Right lobe of liver (tissue), 6 donors: ENCODE results near the gene RARS1. TPM values are rescaled to one million over a fixed set of nuclear protein-coding genes. Genes with fewer than 3 reads are reported as not detected.

Source experiments
- ATAC-seq, 4 donors: fragments of 200-7000 bp; cut with Tn5 transposase; one replicate each; pipeline ENCODE4 v1.9.1; 2020; ENCODE audit warnings: mild to moderate bottlenecking in 4 of 4, moderate library complexity in 4 of 4
- DNase-seq, 3 donors: peaks; one replicate each; pipeline ENCODE4 v3.0.0-alpha.2; 2020
- H3K27ac ChIP-seq, 3 donors: fragments of 200-600 bp; one replicate each; pipeline ENCODE4 v1.8.0; 2022
- H3K27me3 ChIP-seq, 2 donors: fragments of 200-600 bp; one replicate each; pipeline ENCODE4 v1.8.0; 2022
- H3K36me3 ChIP-seq, 4 donors: fragments of 200-600 bp; sonication (generic) in 1 of 4; one replicate each; pipeline versions ENCODE4 v1.5.1 to v1.8.0; 2017 to 2022; ENCODE audit warnings: control low read depth in 1 of 4
- H3K4me1 ChIP-seq, 4 donors: fragments of 200-600 bp; sonication (generic) in 1 of 4; one replicate each; pipeline versions ENCODE4 v1.5.1 to v1.8.0; 2017 to 2022; ENCODE audit warnings: control low read depth in 1 of 4
- H3K4me3 ChIP-seq, 3 donors: fragments of 200-600 bp; one replicate each; pipeline ENCODE4 v1.8.0; 2022
- H3K9me3 ChIP-seq, 4 donors: fragments of 200-600 bp; sonication (generic) in 1 of 4; one replicate each; pipeline versions ENCODE4 v1.5.1 to v1.8.0; 2017 to 2022; ENCODE audit warnings: control low read depth in 1 of 4
- POLR2A ChIP-seq: fragments of 450-650 bp; IDR thresholded peaks from one replicate; pipeline ENCODE4 v1.6.1; 2017; ENCODE audit warnings: antibody characterized with exemption, mild to moderate bottlenecking
- WGBS: methylation state at CpG from one replicate; pipeline ENCODE4 v1.1.6; 2018; ENCODE audit warnings: low coverage, low lambda C conversion rate; ENCODE audit not compliant: insufficient coverage; ENCODE audit errors: missing lambda C conversion rate; 5-methylcytosine and 5-hydroxymethylcytosine counted together
- intact Hi-C, 2 donors: fragments of 100-400 bp; cut with DNase I; formaldehyde crosslinking; loops; one replicate each; pipeline versions ENCODE4 v1.11.2 to v1.14.1; 2022
- total RNA-seq, 6 experiments: library from RNA; depleted of rRNA in 2 of 6; stranded (reverse); fragments of >200 nt in 2 of 6; fragmentation: NEBNext Ultra II Directional in 3 of 6; extraction: Animal tissue kit (Norgen Biotek cat#: 25700) in 3 of 6; gene quantifications; one replicate each; pipeline versions ENCODE4 v1.1.0 to v1.2.4, GENCODE V29; 2016 to 2023
- TF ChIP-seq, protein P1 (sequence below), 4 donors: fragments of 200-600 bp in 3 of 4; fragments of 450-650 bp in 1 of 4; IDR thresholded peaks; one replicate each; pipeline versions ENCODE4 v1.5.1 to v1.8.0; 2016 to 2022; ENCODE audit warnings: antibody characterized with exemption in 4 of 4, mild to moderate bottlenecking in 2 of 4
- donor health status: DM: no; HTN: yes; CAD: no.
- donor health status: DM: no; HTN: no; CAD: no.
- donor health status: DM: no; HTN: no; CAD: no.
- donor health status: DM: no; HTN: yes; CAD: no.
- donor health status: DM: no; HTN: yes; CAD: no.

Gene RARS1
- total RNA-seq, 6 experiments from 2014 or later = 25.7 to 41.1 (median 38.9) TPM

GRCh38 chr5:168471785-168472184, 14.5 kb upstream of the RARS1 start:
- H3K4me1 ChIP-seq = no peaks in the 10 kb centered on the region
- no peaks in the 10 kb centered on the region for H3K27me3 ChIP-seq
- no peak overlapping the region for H3K27ac ChIP-seq
- TF ChIP-seq POLR2A = no peak
- TF ChIP-seq, protein P1, sequence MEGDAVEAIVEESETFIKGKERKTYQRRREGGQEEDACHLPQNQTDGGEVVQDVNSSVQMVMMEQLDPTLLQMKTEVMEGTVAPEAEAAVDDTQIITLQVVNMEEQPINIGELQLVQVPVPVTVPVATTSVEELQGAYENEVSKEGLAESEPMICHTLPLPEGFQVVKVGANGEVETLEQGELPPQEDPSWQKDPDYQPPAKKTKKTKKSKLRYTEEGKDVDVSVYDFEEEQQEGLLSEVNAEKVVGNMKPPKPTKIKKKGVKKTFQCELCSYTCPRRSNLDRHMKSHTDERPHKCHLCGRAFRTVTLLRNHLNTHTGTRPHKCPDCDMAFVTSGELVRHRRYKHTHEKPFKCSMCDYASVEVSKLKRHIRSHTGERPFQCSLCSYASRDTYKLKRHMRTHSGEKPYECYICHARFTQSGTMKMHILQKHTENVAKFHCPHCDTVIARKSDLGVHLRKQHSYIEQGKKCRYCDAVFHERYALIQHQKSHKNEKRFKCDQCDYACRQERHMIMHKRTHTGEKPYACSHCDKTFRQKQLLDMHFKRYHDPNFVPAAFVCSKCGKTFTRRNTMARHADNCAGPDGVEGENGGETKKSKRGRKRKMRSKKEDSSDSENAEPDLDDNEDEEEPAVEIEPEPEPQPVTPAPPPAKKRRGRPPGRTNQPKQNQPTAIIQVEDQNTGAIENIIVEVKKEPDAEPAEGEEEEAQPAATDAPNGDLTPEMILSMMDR (IDR thresholded peaks at IDR 0.05) = no peak
- ATAC-seq (no peak), DNase-seq (no peak)
- 100% methylated on average over 1 of the region's 4 CpGs for WGBS
- intact Hi-C loops = no loop called here
- no peaks in the 10 kb centered on the region for H3K9me3 ChIP-seq
- no peak overlapping the region for H3K4me3 ChIP-seq
- H3K36me3 ChIP-seq = peaks cover 0 to 13% (median 2%) of the 10 kb centered on the region in 4 donors

DNA sequence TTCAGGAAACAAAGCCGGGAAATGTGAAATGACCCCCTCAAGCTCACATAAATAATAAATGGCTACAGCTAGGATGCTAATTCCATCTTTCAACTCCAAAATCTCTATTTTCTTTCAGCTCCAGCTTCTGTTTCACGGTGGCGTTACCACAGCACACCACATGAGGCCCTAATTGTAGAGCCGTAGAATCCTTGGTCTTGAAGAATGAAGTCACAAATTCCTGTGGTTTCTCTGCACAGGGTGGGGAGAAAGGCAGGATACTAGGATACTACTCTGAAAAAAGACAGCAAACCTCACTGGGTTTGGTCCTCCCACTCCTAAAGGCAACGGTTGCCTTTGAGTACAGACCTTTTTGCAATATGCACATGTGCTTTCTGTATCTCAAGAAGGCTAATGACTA, 13.9 kb upstream of the RARS1 start:
- WGBS = 85% methylated on average over 5 of the region's 5 CpGs
- no peak overlapping the region for H3K4me3 ChIP-seq
- no peak for ATAC-seq
- no peaks in the 10 kb centered on the region for H3K4me1 ChIP-seq
- no peak overlapping the region for H3K27ac ChIP-seq
- intact Hi-C loops = no loop called here
- H3K36me3 ChIP-seq = peaks cover 0 to 13% (median 2%) of the 10 kb centered on the region in 4 donors
- DNase-seq = no peak
- no peaks in the 10 kb centered on the region for H3K27me3 ChIP-seq
- no peaks in the 10 kb centered on the region for H3K9me3 ChIP-seq
- TF ChIP-seq, protein P1 (IDR thresholded peaks at IDR 0.05) = no peak
- TF ChIP-seq POLR2A = no peak

GRCh38 chr5:168474319-168474718, 12.0 kb upstream of the RARS1 start:
- intact Hi-C loops = no loop called here
- no peak for DNase-seq
- no peaks in the 10 kb centered on the region for H3K4me1 ChIP-seq
- no peak for ATAC-seq
- no peak overlapping the region for H3K4me3 ChIP-seq
- TF ChIP-seq POLR2A = no peak
- TF ChIP-seq, protein P1 (IDR thresholded peaks at IDR 0.05) = no peak
- no peaks in the 10 kb centered on the region for H3K9me3 ChIP-seq
- no peaks in the 10 kb centered on the region for H3K27me3 ChIP-seq
- 31% methylated on average over 1 of the region's 1 CpG for WGBS
- no peak overlapping the region for H3K27ac ChIP-seq
- peaks cover 0 to 4% (median 0%) of the 10 kb centered on the region in 4 donors for H3K36me3 ChIP-seq

GRCh38 chr5:168477060-168477459, 9.2 kb upstream of the RARS1 start:
- Histone ChIP-seq H3K9me3 (no peaks in the 10 kb centered on the region), H3K27ac (no peak overlapping the region), H3K4me3 (no peak overlapping the region), H3K4me1 (no peaks in the 10 kb centered on the region), H3K36me3 (no peaks in the 10 kb centered on the region), H3K27me3 (no peaks in the 10 kb centered on the region)
- DNase-seq (no peak), ATAC-seq (no peak)
- intact Hi-C loops = no loop called here
- no peak for TF ChIP-seq POLR2A
- WGBS = 37% methylated on average over 7 of the region's 7 CpGs

DNA sequence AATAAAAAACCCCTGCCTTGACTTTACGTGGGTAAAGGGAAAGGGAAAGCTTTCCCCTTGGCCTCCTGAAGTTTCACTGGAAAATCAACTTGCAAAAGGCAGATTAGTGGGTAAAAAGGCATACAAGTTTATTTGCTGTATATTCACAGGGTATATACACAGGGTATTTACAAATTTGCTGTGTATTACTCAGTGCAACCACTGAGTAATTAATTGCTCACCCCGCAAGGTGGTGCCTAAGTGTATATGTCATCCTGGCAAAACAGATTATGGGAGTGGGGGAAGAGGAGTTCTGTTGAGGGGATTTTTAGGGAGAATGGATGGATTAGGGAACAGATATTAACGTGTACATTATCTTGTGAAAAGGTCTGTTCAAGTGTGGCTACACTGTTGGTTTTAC, 7.1 kb upstream of the RARS1 start:
- H3K4me3 ChIP-seq = no peak overlapping the region
- DNase-seq = no peak
- intact Hi-C loops = no loop called here
- H3K27me3 ChIP-seq = no peaks in the 10 kb centered on the region
- ATAC-seq = no peak
- H3K4me1 ChIP-seq = no peaks in the 10 kb centered on the region
- H3K9me3 ChIP-seq = no peaks in the 10 kb centered on the region
- 67% methylated on average over 3 of the region's 3 CpGs for WGBS
- H3K36me3 ChIP-seq = no peaks in the 10 kb centered on the region
- H3K27ac ChIP-seq = no peak overlapping the region
- TF ChIP-seq POLR2A = no peak
- TF ChIP-seq, protein P1 (IDR thresholded peaks at IDR 0.05) = no peak
